Measurements from ENCODE around the gene TNFSF11.

DNA sequence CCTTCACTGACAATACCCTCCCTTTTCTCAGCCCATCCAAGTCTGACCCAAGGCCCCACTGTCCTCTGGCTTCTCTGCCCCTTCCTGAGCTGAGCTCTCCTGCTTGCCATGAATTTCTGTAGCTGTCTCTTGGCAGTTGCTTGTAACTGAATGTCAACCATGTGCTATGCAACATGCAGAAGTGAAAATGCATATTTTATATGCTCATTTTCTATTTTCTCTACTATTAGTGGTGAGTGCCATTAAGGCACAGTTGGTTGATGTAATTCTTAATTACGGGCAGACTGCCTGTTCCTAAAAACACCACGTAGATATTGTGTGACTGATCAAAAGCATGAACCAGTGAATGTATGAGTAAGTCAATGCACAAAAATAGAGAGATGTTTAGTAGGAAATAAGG, 29.6 kb downstream of the TNFSF11 start:
- TF ChIP-seq, protein P1, sequence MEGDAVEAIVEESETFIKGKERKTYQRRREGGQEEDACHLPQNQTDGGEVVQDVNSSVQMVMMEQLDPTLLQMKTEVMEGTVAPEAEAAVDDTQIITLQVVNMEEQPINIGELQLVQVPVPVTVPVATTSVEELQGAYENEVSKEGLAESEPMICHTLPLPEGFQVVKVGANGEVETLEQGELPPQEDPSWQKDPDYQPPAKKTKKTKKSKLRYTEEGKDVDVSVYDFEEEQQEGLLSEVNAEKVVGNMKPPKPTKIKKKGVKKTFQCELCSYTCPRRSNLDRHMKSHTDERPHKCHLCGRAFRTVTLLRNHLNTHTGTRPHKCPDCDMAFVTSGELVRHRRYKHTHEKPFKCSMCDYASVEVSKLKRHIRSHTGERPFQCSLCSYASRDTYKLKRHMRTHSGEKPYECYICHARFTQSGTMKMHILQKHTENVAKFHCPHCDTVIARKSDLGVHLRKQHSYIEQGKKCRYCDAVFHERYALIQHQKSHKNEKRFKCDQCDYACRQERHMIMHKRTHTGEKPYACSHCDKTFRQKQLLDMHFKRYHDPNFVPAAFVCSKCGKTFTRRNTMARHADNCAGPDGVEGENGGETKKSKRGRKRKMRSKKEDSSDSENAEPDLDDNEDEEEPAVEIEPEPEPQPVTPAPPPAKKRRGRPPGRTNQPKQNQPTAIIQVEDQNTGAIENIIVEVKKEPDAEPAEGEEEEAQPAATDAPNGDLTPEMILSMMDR (conservative IDR thresholded peaks at IDR 0.05): no peak
- no peak for TF ChIP-seq ZFX (IDR thresholded peaks at IDR 0.05)

Data from C4-2B (cell line).